Limb (tissue), 2 donors: Measurements from ENCODE around the gene ZNF799.
"Not testable (repeated sequence)": the region's sequence is repeated elsewhere in the genome, so short reads cannot be mapped to it uniquely, and the experiment has no call there.

ENCODE experiments used
- DNase-seq, 2 donors: peaks; one replicate each; pipeline ENCODE4 v3.0.0-alpha.2; 2016; ENCODE audit errors: extremely low spot score in 2 of 2

ZNF799 gene

DNA sequence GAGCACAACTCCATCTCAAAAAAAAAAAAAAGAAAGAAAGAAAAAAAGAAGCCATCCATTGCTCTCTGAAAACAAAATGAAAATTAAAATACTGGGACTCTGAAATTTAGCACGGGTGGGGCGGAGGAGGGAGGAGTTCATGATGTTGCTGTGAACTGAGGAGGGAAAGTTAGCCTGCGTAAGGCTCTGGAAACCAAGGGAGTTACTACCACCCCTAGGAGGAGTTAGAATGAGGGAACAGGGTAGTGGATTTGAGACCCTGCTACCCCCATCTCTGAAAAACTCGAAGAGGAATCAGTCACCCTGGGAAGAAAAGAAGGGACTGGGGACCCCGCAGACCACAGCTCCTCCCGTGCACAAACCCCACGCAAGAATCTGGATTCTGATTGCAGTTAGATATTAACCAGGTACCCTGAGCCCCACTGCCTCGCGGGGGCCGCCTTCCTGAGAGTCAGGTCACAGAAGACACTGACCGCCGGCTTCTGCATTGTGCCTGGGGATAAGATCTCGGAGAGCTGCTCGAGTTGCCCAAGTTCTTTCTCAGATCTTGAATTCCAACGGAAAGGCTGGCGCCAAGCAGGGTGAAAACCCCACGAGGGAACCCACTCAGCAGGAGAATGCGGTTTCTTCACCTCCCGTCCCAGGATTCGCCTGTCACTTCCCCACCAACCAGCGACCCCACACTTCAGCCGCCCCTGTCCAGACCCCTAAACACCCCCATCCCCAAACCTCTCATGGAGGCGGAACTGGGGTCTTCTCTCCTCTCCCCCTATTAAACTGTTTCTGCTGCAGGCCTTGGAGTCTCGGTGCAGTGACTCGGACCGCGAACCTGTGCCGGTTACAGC is 36.5 kb downstream of the ZNF799 start:
- DNase-seq: peak in 1 of 2 donors; percentile 1

DNA sequence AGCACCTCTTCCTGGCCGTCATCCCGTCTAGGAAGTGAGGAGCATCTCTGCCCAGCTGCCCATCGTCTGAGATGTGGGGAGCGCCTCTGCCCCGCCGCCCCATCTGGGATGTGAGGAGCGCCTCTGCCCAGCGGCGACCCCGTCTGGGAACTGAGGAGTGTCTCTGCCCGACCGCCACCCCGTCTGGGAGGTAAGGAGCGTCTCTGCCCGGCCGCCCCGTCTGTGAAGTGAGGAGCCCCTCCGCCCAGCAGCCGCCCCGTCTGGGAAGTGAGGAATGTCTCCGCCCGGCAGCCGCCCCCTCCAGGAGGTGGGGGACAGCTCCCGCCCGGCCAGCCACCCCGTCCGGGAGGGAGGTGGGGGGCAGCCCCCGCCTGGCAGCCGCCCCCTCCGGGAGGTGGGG is 38.8 kb downstream of the ZNF799 start:
- DNase-seq: not testable (repeated sequence)

DNA sequence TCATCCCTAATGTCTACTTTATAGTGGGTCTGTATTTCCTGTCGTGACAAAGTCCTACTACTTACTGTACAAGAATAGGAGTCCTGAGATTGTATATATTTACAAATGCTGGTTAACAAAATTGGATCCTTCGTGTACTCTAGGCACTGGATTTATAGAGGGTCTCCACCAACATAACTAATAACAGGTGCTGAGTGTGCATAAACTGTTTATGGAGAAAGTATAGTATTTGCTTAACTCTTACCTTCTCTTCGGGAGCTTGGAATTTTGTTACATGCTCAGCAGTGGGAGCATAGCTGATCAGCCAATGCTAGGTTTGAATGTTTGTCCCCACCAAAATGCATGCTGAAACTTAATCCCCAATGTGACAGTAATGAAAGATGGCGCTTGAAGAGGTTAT is 47.7 kb downstream of the ZNF799 start:
- DNase-seq: no peak

DNA sequence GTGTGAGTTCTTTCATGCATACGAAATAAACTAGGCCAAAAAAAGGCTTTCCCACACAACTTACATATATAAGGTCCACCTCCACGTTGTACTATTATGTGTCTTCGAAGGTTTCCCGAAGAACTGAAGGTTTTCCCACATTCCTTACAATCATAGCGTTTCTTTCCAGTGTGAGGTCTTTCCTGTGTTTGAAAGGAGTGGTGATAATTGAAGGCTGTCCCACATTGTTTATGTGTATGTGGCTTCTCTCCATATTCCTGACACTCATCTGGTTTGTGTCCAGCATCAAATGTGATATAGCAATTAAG is 50.2 kb downstream of the ZNF799 start:
- DNase-seq: no peak

DNA sequence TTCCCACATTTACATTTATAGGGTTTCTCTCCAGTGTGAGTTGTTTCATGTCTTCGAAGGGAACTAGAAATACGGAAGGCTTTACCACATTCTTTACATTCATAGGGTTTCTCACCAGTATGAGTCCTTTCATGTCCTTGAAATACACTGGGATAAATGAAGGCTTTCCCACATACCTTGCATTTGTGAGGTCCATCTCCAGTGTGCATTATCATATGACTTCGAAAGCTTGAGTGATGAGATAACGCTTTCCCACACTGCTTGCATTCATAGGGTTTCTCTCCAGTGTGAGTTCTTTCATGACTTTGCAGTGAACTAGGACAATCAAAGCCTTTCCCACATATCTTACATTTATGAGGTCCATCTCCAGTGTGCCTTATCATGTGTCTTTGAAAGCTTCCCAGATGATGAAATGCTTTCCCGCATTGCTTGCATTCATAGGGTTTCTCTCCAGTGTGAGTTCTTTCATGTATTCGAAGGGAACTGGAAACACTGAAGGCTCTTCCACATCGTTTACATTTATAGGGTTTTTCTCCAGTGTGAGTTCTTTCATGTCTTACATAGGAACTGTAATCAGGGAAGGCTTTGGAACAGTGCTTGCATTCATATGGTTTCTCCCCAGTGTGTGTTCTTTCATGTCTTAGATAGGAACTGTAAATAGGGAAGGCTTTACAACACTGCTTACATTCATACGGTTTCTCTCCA is 50.7 kb downstream of the ZNF799 start:
- no peak for DNase-seq

DNA sequence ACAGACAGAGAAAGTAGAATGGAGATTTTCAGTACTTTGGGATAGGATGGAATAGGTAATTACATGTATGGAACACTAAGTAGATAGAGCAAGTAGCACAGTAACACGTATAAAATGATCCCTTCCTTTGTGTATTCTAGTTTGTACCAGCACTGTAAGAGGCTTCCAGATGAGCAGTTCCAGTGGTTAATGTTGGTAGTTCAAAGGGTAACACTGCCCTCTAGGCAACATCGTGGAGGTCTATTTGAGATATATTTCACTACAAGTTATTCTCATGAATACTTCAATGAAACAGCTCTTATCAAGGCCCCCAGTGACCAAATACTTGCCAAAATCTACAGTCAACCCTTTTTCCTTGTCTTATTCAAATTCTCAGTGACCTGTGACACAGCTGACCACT is 54.2 kb downstream of the ZNF799 start:
- DNase-seq: no peak

DNA sequence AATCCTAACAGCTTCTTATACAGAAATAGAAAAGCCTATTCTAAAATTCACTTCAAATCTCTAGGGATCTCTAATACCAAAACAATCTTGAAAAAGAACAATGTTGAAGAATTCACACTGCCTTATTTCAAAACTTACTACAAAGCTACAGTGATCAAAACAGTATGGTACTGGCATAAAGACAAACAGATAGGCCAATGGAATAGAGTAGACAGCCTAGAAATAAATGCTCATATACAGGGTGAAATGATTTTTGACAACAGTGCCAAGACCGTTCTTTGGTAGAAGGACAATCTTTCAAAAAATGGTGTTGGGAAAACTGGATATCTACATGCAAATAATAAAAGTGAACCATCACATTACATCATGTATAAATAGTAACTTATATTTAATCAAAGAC is 55.9 kb downstream of the ZNF799 start:
- DNase-seq: no peak
